Activated CD8-positive, alpha-beta T cell treated with anti-CD3 and anti-CD28 coated beads for 36 hours (primary cell): ENCODE data around the gene TRIOBP. TPM values are rescaled to one million over a fixed set of nuclear protein-coding genes. Genes with fewer than 3 reads are reported as not detected.

Source experiments
- ATAC-seq: fragments of 200-7000 bp; cut with Tn5 transposase; one replicate; pipeline ENCODE4 v1.10.0; 2021; ENCODE audit warnings: mild to moderate bottlenecking, moderate library complexity
- CTCF ChIA-PET: fragments of 350-600 bp; sonication (Branson Sonifier 250); formaldehyde crosslinking; loops from one replicate; lab custom pipeline; 2021; ENCODE audit warnings: antibody characterized with exemption; lab: Charles Lee
- POLR2A ChIA-PET: fragments of 350-600 bp; sonication (Branson Sonifier 250); formaldehyde crosslinking; loops from one replicate; lab custom pipeline; 2021; ENCODE audit warnings: antibody characterized with exemption; lab: Charles Lee
- DNase-seq: peaks from one replicate; pipeline ENCODE4 v3.0.0-alpha.2; 2020
- H3K27ac Mint-ChIP-seq: one replicate; pipeline ENCODE4 v1.8.0; 2021; ENCODE audit warnings: mild to moderate bottlenecking, mixed read lengths
- H3K27me3 Mint-ChIP-seq: one replicate; pipeline ENCODE4 v1.8.0; 2021; ENCODE audit warnings: mixed read lengths
- H3K36me3 Mint-ChIP-seq: one replicate; pipeline ENCODE4 v1.8.0; 2021; ENCODE audit warnings: low read depth, mixed read lengths
- H3K4me1 Mint-ChIP-seq: one replicate; pipeline ENCODE4 v1.8.0; 2021; ENCODE audit warnings: low read depth, mixed read lengths
- H3K4me3 Mint-ChIP-seq: one replicate; pipeline ENCODE4 v1.8.0; 2021; ENCODE audit warnings: mild to moderate bottlenecking, moderate library complexity, mixed read lengths
- H3K9me3 Mint-ChIP-seq: one replicate; pipeline ENCODE4 v1.8.0; 2021; ENCODE audit warnings: mixed read lengths
- intact Hi-C: fragments of 100-400 bp; cut with micrococcal nuclease; formaldehyde crosslinking; loops from one replicate; pipeline ENCODE4 v1.10.0; 2022
- total RNA-seq, 2 experiments: library from RNA; stranded (reverse); gene quantifications; one replicate each; pipeline ENCODE4 v1.2.3, GENCODE V29; 2021
- TF ChIP-seq, protein P1 (sequence below): fragments of 200-600 bp; IDR thresholded peaks from one replicate; pipeline ENCODE4 v1.8.0; 2022; ENCODE audit warnings: antibody characterized with exemption, mild to moderate bottlenecking

Gene TRIOBP
- total RNA-seq, 2 experiments from 2014 or later = 17.8 to 20.7 TPM

DNA sequence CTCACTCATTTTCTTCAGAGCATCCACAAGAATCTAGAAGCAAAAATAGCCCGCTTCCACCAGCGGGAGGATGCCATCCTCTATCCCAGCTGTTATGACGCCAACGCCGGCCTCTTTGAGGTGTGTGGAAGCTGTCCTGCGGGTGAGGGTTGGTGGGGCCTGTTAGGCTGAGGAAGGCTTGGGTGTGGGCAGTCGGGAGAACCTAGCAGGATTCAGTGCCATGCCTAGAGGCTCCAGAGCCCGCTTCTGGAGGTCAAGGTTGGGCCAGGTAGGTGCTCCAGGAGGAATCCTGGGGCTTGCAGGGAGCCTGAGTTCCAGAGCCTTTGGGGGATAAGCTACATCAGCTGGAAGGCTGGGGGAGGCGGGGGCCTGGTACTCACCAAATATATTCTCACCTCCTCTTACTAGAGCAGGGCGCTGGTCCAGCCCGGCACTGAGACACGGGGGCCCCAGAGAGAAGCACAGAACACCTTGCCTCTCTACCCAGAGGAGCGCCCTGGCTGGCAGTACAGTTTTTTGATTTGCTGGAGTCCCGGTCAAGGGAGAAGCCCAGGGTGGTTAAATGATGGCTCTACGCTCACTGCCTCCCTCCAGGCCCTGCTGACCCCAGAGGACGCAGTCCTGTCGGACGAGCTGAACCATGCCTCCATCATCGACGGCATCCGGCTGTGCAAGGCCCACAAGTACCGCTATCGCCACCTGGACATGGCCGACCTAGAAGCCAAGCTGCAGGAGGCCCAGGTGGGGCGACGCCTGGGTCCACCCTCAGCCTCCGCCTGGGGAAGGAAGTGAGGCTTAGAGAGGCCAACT is 116.2 kb downstream of the TRIOBP start:
- Mint-ChIP-seq H3K4me3 (no peak overlapping the region), H3K9me3 (no peaks in the 10 kb centered on the region), H3K27ac (no peak overlapping the region), H3K36me3 (peaks cover 2% of the 10 kb centered on the region), H3K4me1 (peaks cover 9% of the 10 kb centered on the region), H3K27me3 (peaks cover 18% of the 10 kb centered on the region)
- no peak for DNase-seq
- CTCF ChIA-PET = interaction anchor here (1.9 kb wide), 1 partner anchor 141 kb away, joined by 4 read pairs; no protein-coding TSS in a partner anchor
- no peak for ATAC-seq
- TF ChIP-seq, protein P1, sequence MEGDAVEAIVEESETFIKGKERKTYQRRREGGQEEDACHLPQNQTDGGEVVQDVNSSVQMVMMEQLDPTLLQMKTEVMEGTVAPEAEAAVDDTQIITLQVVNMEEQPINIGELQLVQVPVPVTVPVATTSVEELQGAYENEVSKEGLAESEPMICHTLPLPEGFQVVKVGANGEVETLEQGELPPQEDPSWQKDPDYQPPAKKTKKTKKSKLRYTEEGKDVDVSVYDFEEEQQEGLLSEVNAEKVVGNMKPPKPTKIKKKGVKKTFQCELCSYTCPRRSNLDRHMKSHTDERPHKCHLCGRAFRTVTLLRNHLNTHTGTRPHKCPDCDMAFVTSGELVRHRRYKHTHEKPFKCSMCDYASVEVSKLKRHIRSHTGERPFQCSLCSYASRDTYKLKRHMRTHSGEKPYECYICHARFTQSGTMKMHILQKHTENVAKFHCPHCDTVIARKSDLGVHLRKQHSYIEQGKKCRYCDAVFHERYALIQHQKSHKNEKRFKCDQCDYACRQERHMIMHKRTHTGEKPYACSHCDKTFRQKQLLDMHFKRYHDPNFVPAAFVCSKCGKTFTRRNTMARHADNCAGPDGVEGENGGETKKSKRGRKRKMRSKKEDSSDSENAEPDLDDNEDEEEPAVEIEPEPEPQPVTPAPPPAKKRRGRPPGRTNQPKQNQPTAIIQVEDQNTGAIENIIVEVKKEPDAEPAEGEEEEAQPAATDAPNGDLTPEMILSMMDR = no peak
- POLR2A ChIA-PET = no interaction called here
- intact Hi-C loops = no loop called here

DNA sequence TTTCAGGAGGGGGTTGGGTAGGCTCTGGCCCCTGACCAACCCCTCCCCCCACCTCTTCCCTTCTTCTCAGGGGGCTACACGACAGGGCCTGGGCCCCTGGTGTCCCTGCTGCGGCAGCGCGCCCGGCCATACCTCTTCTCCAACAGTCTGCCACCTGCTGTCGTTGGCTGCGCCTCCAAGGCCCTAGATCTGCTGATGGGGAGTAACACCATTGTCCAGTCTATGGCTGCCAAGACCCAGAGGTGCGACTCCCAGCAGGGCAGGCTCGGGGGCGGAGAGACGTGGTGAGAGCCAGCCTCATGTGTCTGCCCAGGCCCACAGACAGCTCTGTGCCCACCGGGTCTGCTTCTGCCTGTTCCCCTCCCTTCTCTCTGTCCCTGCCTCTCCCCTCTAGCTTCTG is 118.7 kb downstream of the TRIOBP start:
- POLR2A ChIA-PET = interaction anchor here (0.7 kb wide), 1 partner anchor 13 kb away, joined by 3 read pairs; no protein-coding TSS in a partner anchor
- Mint-ChIP-seq H3K9me3 (no peaks in the 10 kb centered on the region), H3K27ac (no peak overlapping the region), H3K4me1 (peaks cover 10% of the 10 kb centered on the region), H3K27me3 (peaks cover 20% of the 10 kb centered on the region), H3K4me3 (no peak overlapping the region), H3K36me3 (peaks cover 2% of the 10 kb centered on the region)
- CTCF ChIA-PET = interaction anchor here (0.8 to 5.2 kb wide), 6 partner anchors 8 to 179 kb away, joined by 3 to 89 read pairs (median 4); partner anchors contain the start of gene GCAT
- intact Hi-C loops = loop anchor here (5.0 kb wide), 2 partner anchors 47 to 117 kb away; no protein-coding TSS in a partner anchor
- ATAC-seq = no peak
- no peak for DNase-seq
- TF ChIP-seq, protein P1 = no peak

DNA sequence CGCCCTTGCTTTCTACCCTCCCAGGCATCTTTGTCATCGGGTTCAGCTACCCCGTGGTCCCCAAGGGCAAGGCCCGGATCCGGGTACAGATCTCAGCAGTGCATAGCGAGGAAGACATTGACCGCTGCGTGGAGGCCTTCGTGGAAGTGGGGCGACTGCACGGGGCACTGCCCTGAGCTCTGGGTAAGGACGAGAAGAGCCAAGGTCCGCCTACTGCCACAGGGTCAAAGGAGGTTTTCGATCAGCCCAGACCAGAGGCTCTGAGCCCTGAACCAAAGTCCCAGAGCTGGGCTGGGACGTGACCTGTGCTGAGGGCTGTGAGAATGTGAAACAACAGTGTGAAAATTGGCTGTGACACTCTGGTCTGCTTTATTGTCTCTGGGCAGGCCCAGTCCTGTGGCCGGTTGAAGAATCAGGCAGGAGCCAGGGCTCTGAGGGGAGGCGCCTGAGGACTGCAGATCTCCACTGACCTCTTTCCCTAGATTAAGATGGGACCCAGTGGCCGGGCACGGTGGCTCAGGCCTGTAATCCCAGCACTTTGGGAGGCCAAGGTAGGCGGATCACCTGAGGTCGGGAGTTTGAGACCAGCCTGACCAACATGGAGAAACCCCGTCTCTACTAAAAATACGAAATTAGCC is 119.8 kb downstream of the TRIOBP start:
- ATAC-seq (no peak), DNase-seq (no peak)
- Mint-ChIP-seq H3K27ac (no peak overlapping the region), H3K36me3 (peaks cover 2% of the 10 kb centered on the region), H3K4me1 (peaks cover 10% of the 10 kb centered on the region), H3K4me3 (no peak overlapping the region), H3K27me3 (peaks cover 20% of the 10 kb centered on the region), H3K9me3 (no peaks in the 10 kb centered on the region)
- intact Hi-C loops = loop anchor here (5.0 kb wide), 2 partner anchors 46 to 116 kb away; no protein-coding TSS in a partner anchor
- ChIA-PET CTCF (interaction anchor here (0.7 to 5.2 kb wide), 29 partner anchors 9 to 180 kb away, joined by 3 to 89 read pairs (median 4); partner anchors contain the start of genes GCAT, MICALL1 and POLR2F), POLR2A (interaction anchor here (0.7 kb wide), 2 partner anchors 12 to 148 kb away, joined by 3 read pairs; no protein-coding TSS in a partner anchor)
- TF ChIP-seq, protein P1 = no peak

DNA sequence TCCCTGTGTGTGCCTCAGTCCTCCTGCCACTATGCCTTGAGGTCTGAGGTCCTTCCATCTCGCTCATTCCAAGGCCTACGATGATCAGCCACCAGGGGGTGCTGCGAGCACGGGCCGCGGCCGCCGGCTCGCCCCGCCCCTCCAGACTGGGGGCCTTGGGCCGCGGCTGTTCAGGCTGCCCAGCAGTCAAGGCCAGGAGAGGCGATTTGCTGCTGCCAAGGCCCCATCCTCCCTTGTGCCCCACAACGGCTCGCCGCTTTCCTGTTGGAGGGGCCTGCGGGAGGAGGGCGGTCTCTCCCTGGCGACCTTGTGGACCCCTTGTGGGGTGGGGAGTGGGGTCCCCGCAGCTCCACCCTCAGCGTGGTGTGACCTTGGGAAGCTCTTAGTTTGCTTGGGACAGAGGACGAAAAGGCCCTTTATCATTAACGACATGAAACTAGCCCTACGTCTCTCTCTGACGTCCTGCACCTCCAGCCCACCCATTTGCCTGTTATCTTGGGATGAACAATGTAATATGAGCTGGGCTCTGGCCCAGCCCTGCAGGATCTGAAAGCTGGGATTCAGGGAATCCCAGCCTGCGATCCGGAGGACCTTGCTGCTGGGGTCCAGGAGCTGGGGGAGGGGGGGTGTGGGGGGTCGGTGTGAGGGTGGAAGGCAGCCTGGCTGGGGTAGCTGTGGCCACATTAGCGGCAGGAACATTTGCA is 121.0 kb downstream of the TRIOBP start:
- ATAC-seq = peak; percentile 84
- Mint-ChIP-seq H3K4me3 (no peak overlapping the region), H3K27ac (no peak overlapping the region), H3K36me3 (peaks cover 2% of the 10 kb centered on the region), H3K27me3 (peaks cover 20% of the 10 kb centered on the region), H3K4me1 (peaks cover 10% of the 10 kb centered on the region), H3K9me3 (no peaks in the 10 kb centered on the region)
- peak; percentile 83 for DNase-seq
- TF ChIP-seq, protein P1 = peak; percentile 97
- ChIA-PET CTCF (interaction anchor here (0.6 to 5.2 kb wide), 46 partner anchors 8 to 251 kb away, joined by 3 to 89 read pairs (median 4); partner anchors contain the start of genes ANKRD54, C22orf23, GCAT and LGALS1), POLR2A (interaction anchor here (0.8 to 2.2 kb wide), 5 partner anchors 9 to 75 kb away, joined by 3 to 6 read pairs (median 3); partner anchors contain the start of gene EIF3L)
- intact Hi-C loops = loop anchor here (5.0 kb wide), 2 partner anchors 44 to 114 kb away; no protein-coding TSS in a partner anchor
